ENCODE measurements around the gene XRCC4.
A peak's percentile ranks its signal among the peaks of the same experiment; 100 is the strongest.

The XRCC4 gene

DNA sequence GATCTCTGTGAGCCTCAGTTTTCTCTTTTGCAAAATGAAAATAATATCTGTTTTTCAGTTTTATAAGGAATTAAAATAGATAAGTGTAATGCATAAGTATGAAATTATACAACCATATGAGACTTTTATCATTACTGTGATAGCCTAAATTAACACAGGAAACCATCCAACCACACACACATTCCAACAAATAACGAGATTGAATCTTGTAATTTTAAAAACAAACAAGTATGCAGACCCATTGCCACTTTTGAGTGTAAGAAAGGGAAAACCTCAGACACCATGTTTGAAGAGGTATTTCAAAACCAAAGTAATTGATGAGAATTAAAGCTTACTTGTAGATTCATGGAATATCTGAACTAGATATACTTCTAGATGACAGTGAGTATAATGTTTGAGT, 32.0 kb downstream of the XRCC4 start:
- POLR2A ChIA-PET, result no interaction called here
- CTCF ChIA-PET, result interaction anchor here (0.7 kb wide), 1 partner anchor 8 kb away, joined by 3 read pairs; no protein-coding TSS in a partner anchor
- Histone ChIP-seq H3K9me3 (ENCODE audit: control insufficient read depth, insufficient read depth, low read depth, low read length) (no peaks in the 10 kb centered on the region), H3K27ac (ENCODE audit: extremely low read depth, low read depth, low read length) (no peak overlapping the region), H3K4me3 (ENCODE audit: low read depth, low read length) (no peak overlapping the region), H3K4me1 (ENCODE audit: control insufficient read depth, insufficient read depth, low read length) (no peaks in the 10 kb centered on the region), H3K36me3 (ENCODE audit: control insufficient read depth in 2 of 2, insufficient read depth in 1 of 2, low read length in 2 of 2) (no peaks in the 10 kb centered on the region)
- TF ChIP-seq ZNF549 (tag by site-specific recombination; IDR thresholded peaks at IDR 0.05) (no peak), GLI2 (tag by site-specific recombination; IDR thresholded peaks at IDR 0.05; ENCODE audit: borderline replicate concordance, low read depth) (no peak), ZBTB20 (tag by site-specific recombination; IDR thresholded peaks at IDR 0.05) (no peak), ZNF426 (tag by site-specific recombination; IDR thresholded peaks at IDR 0.05) (no peak)

- Histone ChIP-seq H3K27ac (ENCODE audit: extremely low read depth, low read depth, low read length) (no peak overlapping the region), H3K36me3 (ENCODE audit: control insufficient read depth in 2 of 2, insufficient read depth in 1 of 2, low read length in 2 of 2) (no peaks in the 10 kb centered on the region), H3K9me3 (ENCODE audit: control insufficient read depth, insufficient read depth, low read depth, low read length) (no peaks in the 10 kb centered on the region), H3K4me3 (ENCODE audit: low read depth, low read length) (no peak overlapping the region), H3K4me1 (ENCODE audit: control insufficient read depth, insufficient read depth, low read length) (no peaks in the 10 kb centered on the region)
- ChIA-PET CTCF (interaction anchor here (0.6 kb wide), 1 partner anchor 59 kb away, joined by 3 read pairs; no protein-coding TSS in a partner anchor), POLR2A (no interaction called here)
- TF ChIP-seq ZNF830 (tag by site-specific recombination; IDR thresholded peaks at IDR 0.05; ENCODE audit: low read depth), result no peak
Measured at GRCh38 chr5:83115816-83116215, 38.5 kb downstream of the XRCC4 start.

- Histone ChIP-seq H3K4me1 (ENCODE audit: control insufficient read depth, insufficient read depth, low read length) (no peaks in the 10 kb centered on the region), H3K36me3 (ENCODE audit: control insufficient read depth in 2 of 2, insufficient read depth in 1 of 2, low read length in 2 of 2) (no peaks in the 10 kb centered on the region), H3K9me3 (ENCODE audit: control insufficient read depth, insufficient read depth, low read depth, low read length) (no peaks in the 10 kb centered on the region), H3K4me3 (ENCODE audit: low read depth, low read length) (no peak overlapping the region), H3K27ac (ENCODE audit: extremely low read depth, low read depth, low read length) (no peak overlapping the region)
- ChIA-PET POLR2A (no interaction called here), CTCF (no interaction called here)
- TF ChIP-seq SETDB1 (IDR thresholded peaks at IDR 0.05; ENCODE audit: insufficient read length, low read length) (peak; percentile 32), ZNF114 (tag by site-specific recombination; IDR thresholded peaks at IDR 0.05) (no peak)
Measured at GRCh38 chr5:83118471-83118870, 41.1 kb downstream of the XRCC4 start.

GRCh38 chr5:83118976-83119375, 41.6 kb downstream of the XRCC4 start:
- TF ChIP-seq ZNF335 (tag by site-specific recombination; conservative IDR thresholded peaks at IDR 0.05), result no peak
- TF ChIP-seq ZBTB44 (tag by site-specific recombination; IDR thresholded peaks at IDR 0.05), result no peak
- TF ChIP-seq ZNF645 (tag by site-specific recombination; IDR thresholded peaks at IDR 0.05), result no peak
- no peak for TF ChIP-seq ZNF600 (tag by site-specific recombination; IDR thresholded peaks at IDR 0.05)
- TF ChIP-seq, protein P1, sequence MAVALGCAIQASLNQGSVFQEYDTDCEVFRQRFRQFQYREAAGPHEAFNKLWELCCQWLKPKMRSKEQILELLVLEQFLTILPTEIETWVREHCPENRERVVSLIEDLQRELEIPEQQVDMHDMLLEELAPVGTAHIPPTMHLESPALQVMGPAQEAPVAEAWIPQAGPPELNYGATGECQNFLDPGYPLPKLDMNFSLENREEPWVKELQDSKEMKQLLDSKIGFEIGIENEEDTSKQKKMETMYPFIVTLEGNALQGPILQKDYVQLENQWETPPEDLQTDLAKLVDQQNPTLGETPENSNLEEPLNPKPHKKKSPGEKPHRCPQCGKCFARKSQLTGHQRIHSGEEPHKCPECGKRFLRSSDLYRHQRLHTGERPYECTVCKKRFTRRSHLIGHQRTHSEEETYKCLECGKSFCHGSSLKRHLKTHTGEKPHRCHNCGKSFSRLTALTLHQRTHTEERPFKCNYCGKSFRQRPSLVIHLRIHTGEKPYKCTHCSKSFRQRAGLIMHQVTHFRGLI (tag by site-specific recombination; IDR thresholded peaks at IDR 0.05), result no peak
- no peak for TF ChIP-seq ZNF211 (tag by site-specific recombination; IDR thresholded peaks at IDR 0.05; ENCODE audit: low read depth)
- no peak for TF ChIP-seq ZBTB26 (tag by site-specific recombination; optimal IDR thresholded peaks at IDR 0.05)
- no peak for TF ChIP-seq ZNF394 (tag by site-specific recombination; IDR thresholded peaks at IDR 0.05; ENCODE audit: borderline replicate concordance)
- no peak for TF ChIP-seq ZNF221 (tag by site-specific recombination; IDR thresholded peaks at IDR 0.05; ENCODE audit: borderline replicate concordance)
- no peak overlapping the region for H3K4me3 ChIP-seq (ENCODE audit: low read depth, low read length)
- no peaks in the 10 kb centered on the region for H3K4me1 ChIP-seq (ENCODE audit: control insufficient read depth, insufficient read depth, low read length)
- ChIA-PET CTCF (no interaction called here), POLR2A (no interaction called here)
- no peak overlapping the region for H3K27ac ChIP-seq (ENCODE audit: extremely low read depth, low read depth, low read length)
- no peaks in the 10 kb centered on the region for H3K36me3 ChIP-seq (ENCODE audit: control insufficient read depth in 2 of 2, insufficient read depth in 1 of 2, low read length in 2 of 2)
- no peaks in the 10 kb centered on the region for H3K9me3 ChIP-seq (ENCODE audit: control insufficient read depth, insufficient read depth, low read depth, low read length)
